GM10266 (cell line): Measurements from ENCODE around the gene ZNF236.
"Not testable (repeated sequence)": the region's sequence is repeated elsewhere in the genome, so short reads cannot be mapped to it uniquely, and the experiment has no call there.

Experiments
- DNase-seq: peaks from one replicate; pipeline ENCODE4 v3.0.0; 2012; ENCODE audit errors: extremely low spot score
- TF ChIP-seq, protein P1 (sequence below): IDR thresholded peaks from 2 replicates; pipeline ENCODE4 v1.5.1; 2012; ENCODE audit warnings: mild to moderate bottlenecking, low read depth; ENCODE audit not compliant: control insufficient read depth, insufficient read depth; ENCODE audit errors: missing control alignments

ZNF236 gene

DNA sequence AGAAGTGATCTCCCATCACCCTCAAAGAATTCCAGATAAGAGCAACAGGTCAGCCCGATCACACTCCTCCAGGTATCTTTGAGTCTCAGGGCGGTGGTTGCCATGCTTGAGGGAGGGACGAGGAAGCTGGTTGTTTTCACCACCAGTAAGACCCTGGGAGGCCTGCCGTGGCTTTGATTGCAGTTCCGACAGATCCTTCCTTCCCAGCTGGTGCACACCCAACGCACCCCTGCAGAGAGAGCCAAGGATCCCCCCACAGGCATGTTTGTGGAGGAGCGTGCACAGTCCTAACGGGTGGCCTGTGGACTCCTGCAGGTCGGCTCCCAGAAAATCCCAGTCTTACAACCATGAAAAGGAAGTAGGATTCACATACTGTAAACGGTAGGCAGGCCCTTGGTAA, 13.8 kb upstream of the ZNF236 start:
- TF ChIP-seq, protein P1, sequence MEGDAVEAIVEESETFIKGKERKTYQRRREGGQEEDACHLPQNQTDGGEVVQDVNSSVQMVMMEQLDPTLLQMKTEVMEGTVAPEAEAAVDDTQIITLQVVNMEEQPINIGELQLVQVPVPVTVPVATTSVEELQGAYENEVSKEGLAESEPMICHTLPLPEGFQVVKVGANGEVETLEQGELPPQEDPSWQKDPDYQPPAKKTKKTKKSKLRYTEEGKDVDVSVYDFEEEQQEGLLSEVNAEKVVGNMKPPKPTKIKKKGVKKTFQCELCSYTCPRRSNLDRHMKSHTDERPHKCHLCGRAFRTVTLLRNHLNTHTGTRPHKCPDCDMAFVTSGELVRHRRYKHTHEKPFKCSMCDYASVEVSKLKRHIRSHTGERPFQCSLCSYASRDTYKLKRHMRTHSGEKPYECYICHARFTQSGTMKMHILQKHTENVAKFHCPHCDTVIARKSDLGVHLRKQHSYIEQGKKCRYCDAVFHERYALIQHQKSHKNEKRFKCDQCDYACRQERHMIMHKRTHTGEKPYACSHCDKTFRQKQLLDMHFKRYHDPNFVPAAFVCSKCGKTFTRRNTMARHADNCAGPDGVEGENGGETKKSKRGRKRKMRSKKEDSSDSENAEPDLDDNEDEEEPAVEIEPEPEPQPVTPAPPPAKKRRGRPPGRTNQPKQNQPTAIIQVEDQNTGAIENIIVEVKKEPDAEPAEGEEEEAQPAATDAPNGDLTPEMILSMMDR = no peak
- DNase-seq = no peak

DNA sequence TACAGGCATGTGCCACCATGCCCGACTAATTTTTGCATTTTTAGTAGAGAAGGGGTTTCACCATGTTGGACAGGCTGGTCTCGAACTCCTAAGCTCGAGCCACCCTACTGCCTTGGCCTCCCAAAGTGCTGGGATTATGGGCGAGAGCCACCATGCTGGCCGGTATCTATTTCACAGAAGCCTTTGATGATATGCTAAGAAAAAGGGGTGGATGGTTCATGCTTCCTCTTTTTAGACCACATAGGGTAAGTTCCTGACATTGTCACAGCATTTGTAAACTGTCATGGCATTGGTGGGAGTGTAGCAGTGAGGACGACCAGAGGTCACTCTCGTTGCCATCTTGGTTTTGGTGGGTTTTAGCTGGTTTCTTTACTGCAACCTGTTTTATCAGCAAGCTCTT, 10.8 kb upstream of the ZNF236 start:
- not testable (repeated sequence) for DNase-seq

DNA sequence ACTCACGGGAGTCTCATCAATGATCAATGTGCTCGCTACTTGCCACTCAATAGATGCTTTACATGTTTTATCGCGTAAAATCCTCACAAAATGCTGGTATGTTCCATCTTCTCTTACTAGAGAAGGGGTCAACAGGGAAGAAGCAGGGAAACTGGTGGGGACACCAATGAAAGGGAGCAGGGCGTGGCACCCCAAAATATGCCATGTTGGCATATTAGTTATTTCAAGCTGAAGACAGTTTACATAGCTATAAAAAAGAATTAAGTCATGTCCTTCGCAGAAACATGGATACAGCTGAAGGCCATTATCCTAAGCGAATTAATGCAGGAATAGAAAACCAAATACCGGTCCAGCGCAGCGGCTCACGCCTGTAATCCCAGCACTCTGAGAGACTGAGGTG, 8.1 kb upstream of the ZNF236 start:
- DNase-seq = no peak
- TF ChIP-seq, protein P1 = no peak

DNA sequence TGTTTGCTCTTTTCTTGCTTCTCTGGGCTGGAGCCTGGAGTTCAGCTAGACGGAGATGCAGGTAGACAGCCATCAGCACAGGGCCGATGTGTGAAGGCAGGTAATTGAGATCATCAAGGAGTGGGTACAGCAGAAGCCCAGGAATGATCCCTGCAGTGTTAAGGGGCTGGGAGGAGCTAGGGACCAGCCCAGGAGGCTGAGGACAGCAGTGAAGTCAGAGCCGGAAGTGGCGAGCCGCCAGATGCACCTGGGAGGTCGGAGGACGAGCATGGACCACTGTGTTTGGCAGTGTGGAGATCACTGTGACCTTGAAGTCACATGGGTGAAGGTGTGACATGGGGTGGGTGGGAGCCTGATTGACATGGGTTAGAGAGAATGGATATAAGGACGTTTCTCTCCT, 6.2 kb upstream of the ZNF236 start:
- no peak for DNase-seq
- TF ChIP-seq, protein P1 = no peak

DNA sequence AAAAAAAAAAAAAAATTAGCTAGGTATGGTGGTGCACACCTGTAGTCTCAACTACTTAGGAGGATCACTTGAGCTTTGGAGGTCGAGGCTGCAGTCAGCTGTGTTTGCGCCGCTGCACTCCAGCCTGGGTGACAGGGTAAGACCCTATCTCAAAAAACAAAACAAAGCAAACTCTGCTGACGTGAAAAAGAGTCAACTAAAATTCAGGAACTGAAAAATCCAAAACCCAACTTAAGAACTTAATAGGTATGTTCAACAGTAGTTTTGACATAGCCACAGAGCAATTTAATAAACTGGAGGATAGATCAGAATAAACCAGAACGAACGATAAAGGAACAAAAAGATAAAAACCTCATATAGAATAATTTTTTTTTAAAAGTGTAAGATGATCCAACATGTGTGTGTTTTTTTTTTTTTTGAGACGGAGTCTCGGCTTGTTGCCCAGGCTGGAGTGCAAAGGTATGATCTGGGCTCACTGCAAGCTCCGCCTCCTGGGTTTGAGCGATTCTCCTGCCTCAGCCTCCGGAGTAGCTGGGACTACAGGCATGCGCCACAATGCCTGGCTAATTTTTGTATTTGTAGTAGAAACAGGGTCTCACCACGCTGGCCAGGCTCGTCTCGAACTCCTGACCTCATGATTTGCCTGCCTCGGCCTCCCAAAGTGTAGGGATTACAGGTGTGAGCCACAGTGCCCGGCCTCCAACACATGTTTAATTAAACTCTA, 4.3 kb upstream of the ZNF236 start:
- DNase-seq = no peak
- TF ChIP-seq, protein P1 = no peak

DNA sequence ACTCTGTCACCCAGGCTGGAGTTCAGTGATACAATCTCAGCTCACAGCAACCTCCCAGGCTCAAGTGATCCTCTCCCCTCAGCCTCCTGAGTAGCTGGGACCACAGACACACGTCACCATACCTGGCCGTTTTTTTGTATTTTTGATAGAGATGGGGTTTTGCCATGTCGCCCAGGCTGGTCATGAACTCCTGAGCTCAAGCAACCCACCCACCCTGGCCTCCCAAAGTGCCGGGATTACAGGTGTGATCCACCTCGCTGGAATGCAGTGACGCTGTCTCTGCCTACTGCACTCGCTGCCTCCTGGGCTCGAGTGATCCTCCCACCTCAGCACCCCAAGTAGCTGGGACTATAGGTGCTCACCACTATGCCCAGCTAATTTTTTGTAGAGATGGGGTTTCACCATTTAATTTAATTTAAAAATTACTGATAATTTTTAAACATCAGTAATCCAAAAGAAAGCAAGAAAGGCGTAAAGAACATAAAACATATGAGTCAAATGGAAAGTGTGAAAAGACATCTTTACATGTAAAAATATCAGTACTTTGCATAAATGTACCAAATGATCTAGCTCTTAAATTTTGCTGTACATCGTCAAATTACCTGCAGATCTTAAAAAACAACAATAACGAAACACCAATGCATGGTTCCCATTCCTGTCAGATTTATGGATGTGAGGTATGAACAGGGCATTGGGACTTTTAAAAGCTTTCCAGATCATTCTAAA, 2.8 kb upstream of the ZNF236 start:
- no peak for DNase-seq
- TF ChIP-seq, protein P1 = no peak

DNA sequence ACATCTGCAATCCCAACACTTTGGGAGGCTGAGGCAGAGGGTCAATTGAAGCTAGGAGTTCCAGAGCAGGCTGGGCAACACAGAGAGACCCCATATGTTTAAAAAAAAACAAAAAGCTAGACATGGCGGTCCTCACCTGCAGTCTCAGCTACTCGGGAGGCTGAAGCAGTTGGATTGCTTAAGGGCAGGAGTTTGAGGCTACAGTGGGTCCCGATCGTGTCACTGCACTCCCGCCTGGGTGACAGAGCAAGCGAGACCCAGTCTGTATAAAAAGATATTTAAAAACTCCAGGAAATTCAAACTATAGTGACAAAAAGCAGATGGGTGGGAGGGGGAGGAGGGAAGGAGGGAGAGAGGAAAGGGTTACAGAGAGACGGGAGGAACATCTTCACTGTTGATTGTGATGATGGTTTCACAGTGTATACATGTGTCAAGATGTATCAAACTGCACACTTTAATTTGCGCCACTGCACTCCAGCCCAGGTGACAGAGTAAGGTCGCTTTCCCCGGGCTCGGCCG, 942 bp upstream of the ZNF236 start:
- DNase-seq = no peak
- TF ChIP-seq, protein P1 = no peak
